ENCODE results near the gene C17orf78. TPM values are rescaled to one million over a fixed set of nuclear protein-coding genes. Genes with fewer than 3 reads are reported as not detected.

C17orf78 gene
- total RNA-seq, 2 donors from 2014 or later = not detected

- Mint-ChIP-seq H3K36me3 (ENCODE audit: low read depth) (peaks cover 52% of the 10 kb centered on the region), H3K27ac (no peak overlapping the region), H3K4me3 (no peak overlapping the region), H3K27me3 (ENCODE audit: insufficient read depth) (no peaks in the 10 kb centered on the region), H3K9me3 (peaks cover 6% of the 10 kb centered on the region), H3K4me1 (peaks cover 12% of the 10 kb centered on the region)
- Histone ChIP-seq H3K9ac (ENCODE audit: extremely low read depth, low read length, poor library complexity, severe bottlenecking) (no peak overlapping the region), H3K27ac (ENCODE audit: low read depth, low read length) (no peak overlapping the region), H3K36me3 (ENCODE audit: control insufficient read depth, insufficient read depth, low read length) (peaks cover 52% of the 10 kb centered on the region), H3K27me3 (ENCODE audit: control insufficient read depth, insufficient read depth, low read length, poor library complexity, severe bottlenecking) (no peaks in the 10 kb centered on the region), H3K4me3 (ENCODE audit: low read length) (no peak overlapping the region), H3K4me1 (ENCODE audit: control insufficient read depth, insufficient read depth, low read length) (no peaks in the 10 kb centered on the region), H3K9me3 (ENCODE audit: control insufficient read depth, low read length) (peaks cover 6% of the 10 kb centered on the region)
- DNase-seq = no peak
- no peak for TF ChIP-seq CTCF (conservative IDR thresholded peaks at IDR 0.05)
- 94 to 99% methylated on average over 3 of the region's 3 CpGs for WGBS, 2 experiments (ENCODE audit: insufficient coverage in 1 of 2, insufficient read length in 1 of 2)
These were observed 34.6 kb downstream of the C17orf78 start for GRCh38 chr17:37410357-37410756.

GRCh38 chr17:37413875-37414519, 38.2 kb downstream of the C17orf78 start:
- Histone ChIP-seq H3K36me3 (ENCODE audit: control insufficient read depth, insufficient read depth, low read length) (peaks cover 75% of the 10 kb centered on the region), H3K27ac (ENCODE audit: low read depth, low read length) (no peak overlapping the region), H3K4me3 (ENCODE audit: low read length) (no peak overlapping the region), H3K9me3 (ENCODE audit: control insufficient read depth, low read length) (peaks cover 6% of the 10 kb centered on the region), H3K27me3 (ENCODE audit: control insufficient read depth, insufficient read depth, low read length, poor library complexity, severe bottlenecking) (no peaks in the 10 kb centered on the region), H3K9ac (ENCODE audit: extremely low read depth, low read length, poor library complexity, severe bottlenecking) (no peak overlapping the region), H3K4me1 (ENCODE audit: control insufficient read depth, insufficient read depth, low read length) (no peaks in the 10 kb centered on the region)
- Mint-ChIP-seq H3K4me1 (peaks cover 3% of the 10 kb centered on the region), H3K27me3 (ENCODE audit: insufficient read depth) (no peaks in the 10 kb centered on the region), H3K9me3 (peaks cover 6% of the 10 kb centered on the region), H3K27ac (no peak overlapping the region), H3K36me3 (ENCODE audit: low read depth) (peaks cover 64% of the 10 kb centered on the region), H3K4me3 (no peak overlapping the region)
- TF ChIP-seq CTCF (conservative IDR thresholded peaks at IDR 0.05) = peak; percentile 65
- WGBS, 2 experiments (ENCODE audit: insufficient coverage in 1 of 2, insufficient read length in 1 of 2) = 96 to 99% methylated on average over 6 to 7 of the region's 7 CpGs
- no peak for DNase-seq

GRCh38 chr17:37417852-37418251, 42.1 kb downstream of the C17orf78 start:
- peaks cover 3% of the 10 kb centered on the region for H3K4me1 Mint-ChIP-seq
- WGBS, 2 experiments (ENCODE audit: insufficient coverage in 1 of 2, insufficient read length in 1 of 2) = 98 to 100% methylated on average over 1 to 2 of the region's 2 CpGs
- Histone ChIP-seq H3K27me3 (ENCODE audit: control insufficient read depth, insufficient read depth, low read length, poor library complexity, severe bottlenecking) (no peaks in the 10 kb centered on the region), H3K27ac (ENCODE audit: low read depth, low read length) (no peak overlapping the region), H3K4me1 (ENCODE audit: control insufficient read depth, insufficient read depth, low read length) (no peaks in the 10 kb centered on the region), H3K4me3 (ENCODE audit: low read length) (no peak overlapping the region), H3K9me3 (ENCODE audit: control insufficient read depth, low read length) (peaks cover 6% of the 10 kb centered on the region), H3K9ac (ENCODE audit: extremely low read depth, low read length, poor library complexity, severe bottlenecking) (no peak overlapping the region), H3K36me3 (ENCODE audit: control insufficient read depth, insufficient read depth, low read length) (peaks cover 64% of the 10 kb centered on the region)
- no peak overlapping the region for H3K4me3 Mint-ChIP-seq
- peaks cover 6% of the 10 kb centered on the region for H3K9me3 Mint-ChIP-seq
- no peak overlapping the region for H3K27ac Mint-ChIP-seq
- H3K27me3 Mint-ChIP-seq (ENCODE audit: insufficient read depth) = no peaks in the 10 kb centered on the region
- TF ChIP-seq CTCF (conservative IDR thresholded peaks at IDR 0.05) = no peak
- no peak for DNase-seq
- peaks cover 58% of the 10 kb centered on the region for H3K36me3 Mint-ChIP-seq (ENCODE audit: low read depth)

Measured in endodermal cell (in vitro differentiated cells).